SK-N-DZ (cell line): ENCODE measurements around the gene ATAD3A.

ENCODE experiments used
- DNase-seq: peaks from one replicate; pipeline ENCODE4 v3.0.0-alpha.2; 2015; ENCODE audit warnings: low spot score

ATAD3A gene

DNA sequence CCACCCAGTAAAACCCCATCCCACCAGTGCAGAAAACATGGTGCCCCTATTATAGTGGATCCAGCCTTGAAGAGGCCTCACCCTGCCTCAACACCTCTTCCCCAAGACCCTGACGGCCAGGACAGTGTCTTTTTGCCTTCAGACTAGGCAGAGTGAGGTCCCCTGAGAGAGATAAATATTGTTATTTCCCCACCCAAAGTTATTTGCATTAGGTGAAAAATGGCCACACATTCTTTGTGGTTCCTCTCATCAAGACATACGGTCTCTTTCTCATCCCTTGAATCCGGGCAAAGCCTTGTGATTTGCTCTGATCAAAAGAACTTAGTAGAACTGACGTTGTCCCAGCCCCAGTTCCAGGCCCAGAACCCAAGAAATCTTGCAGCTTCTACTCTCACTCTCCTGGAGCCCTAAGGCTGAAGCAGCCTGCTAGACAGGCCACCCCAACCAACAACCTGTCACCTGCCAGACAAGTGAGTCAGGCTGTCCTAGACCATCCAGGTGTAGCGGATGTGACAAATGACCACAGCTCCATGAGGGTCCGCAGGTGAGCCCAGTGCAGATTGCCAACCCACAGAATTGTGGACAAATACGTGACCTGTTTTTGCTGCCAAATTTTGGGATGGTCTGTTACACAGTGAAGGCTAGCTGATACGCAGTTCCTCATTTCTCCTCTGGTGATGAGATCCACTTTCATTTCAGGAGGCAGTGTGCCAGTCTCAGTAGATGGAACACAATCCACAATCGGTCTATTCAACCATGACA lies 70.8 kb downstream of the ATAD3A start:
- DNase-seq = no peak

DNA sequence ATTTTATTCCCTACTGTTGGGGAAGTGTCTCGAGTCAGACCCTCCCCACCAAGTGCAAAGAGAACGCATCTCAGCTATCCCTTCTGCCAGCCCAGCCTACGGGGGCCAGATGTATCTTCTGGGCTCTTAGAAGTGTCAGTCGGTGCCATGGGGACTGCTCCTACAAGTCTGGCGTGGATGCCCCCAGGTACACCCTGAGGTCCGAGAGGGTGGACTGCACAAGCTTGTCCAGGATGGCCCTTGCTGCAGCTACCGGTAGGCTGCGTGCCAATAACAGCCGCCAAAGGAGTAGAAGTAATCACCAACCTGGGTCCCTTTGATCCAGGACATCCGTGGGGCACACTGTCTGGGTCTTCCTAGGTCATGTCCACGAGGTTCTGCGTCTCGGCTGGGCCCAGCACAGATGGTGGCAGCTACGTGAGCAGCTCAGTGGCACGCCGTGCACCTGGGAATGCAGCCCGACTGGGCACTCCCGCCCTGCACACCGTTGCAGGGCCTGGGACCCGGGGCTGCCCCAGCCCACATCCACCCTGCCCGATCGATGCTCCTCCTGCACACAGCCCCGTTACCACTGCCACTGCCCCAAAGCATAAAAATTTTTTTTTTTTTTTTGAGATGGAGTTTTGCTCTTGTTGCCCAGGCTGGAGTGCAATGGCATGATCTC lies 71.5 kb downstream of the ATAD3A start:
- DNase-seq = no peak
